Stimulated activated memory B cell treated with anti-CD40 and anti-IgM and Interleukin-4, amounts not matched to agents 10 μg/mL and 1 μg/mL and 100 μg/mL, for 72 hours (primary cell): ENCODE results near the gene DNMT3A.

Source experiments
- ATAC-seq: fragments of 150-1000 bp; cut with Tn5 transposase; 2 replicates; pipeline ENCODE4 v1.10.0; 2021
- H3K27ac Mint-ChIP-seq: one replicate; pipeline ENCODE4 v1.8.0; 2022; ENCODE audit warnings: mild to moderate bottlenecking, mixed read lengths
- H3K27me3 Mint-ChIP-seq: one replicate; pipeline ENCODE4 v1.8.0; 2022; ENCODE audit warnings: mixed read lengths
- H3K36me3 Mint-ChIP-seq: one replicate; pipeline ENCODE4 v1.8.0; 2022; ENCODE audit warnings: mixed read lengths
- H3K4me1 Mint-ChIP-seq: one replicate; pipeline ENCODE4 v1.8.0; 2022; ENCODE audit warnings: mixed read lengths
- H3K4me3 Mint-ChIP-seq: one replicate; pipeline ENCODE4 v1.8.0; 2022; ENCODE audit warnings: mild to moderate bottlenecking, moderate library complexity, mixed read lengths
- H3K9me3 Mint-ChIP-seq: one replicate; pipeline ENCODE4 v1.8.0; 2022; ENCODE audit warnings: mixed read lengths

DNMT3A gene

GRCh38 chr2:25342372-25343186, 854 bp upstream of the DNMT3A start:
- Mint-ChIP-seq H3K4me1 (peaks cover 26% of the 10 kb centered on the region), H3K27me3 (no peaks in the 10 kb centered on the region), H3K27ac (peak overlapping the region; percentile 76), H3K9me3 (no peaks in the 10 kb centered on the region), H3K36me3 (no peaks in the 10 kb centered on the region), H3K4me3 (peak overlapping the region; percentile 84)
- peak; percentile 88 for ATAC-seq

GRCh38 chr2:25341011-25341727, 556 bp downstream of the DNMT3A start:
- ATAC-seq, result peak; percentile 49
- H3K36me3 Mint-ChIP-seq, result no peaks in the 10 kb centered on the region
- H3K27ac Mint-ChIP-seq, result no peak overlapping the region
- H3K9me3 Mint-ChIP-seq, result no peaks in the 10 kb centered on the region
- peaks cover 35% of the 10 kb centered on the region for H3K4me1 Mint-ChIP-seq
- H3K4me3 Mint-ChIP-seq, result no peak overlapping the region
- H3K27me3 Mint-ChIP-seq, result no peaks in the 10 kb centered on the region

GRCh38 chr2:25340181-25340921, 1.4 kb downstream of the DNMT3A start:
- Mint-ChIP-seq H3K36me3 (no peaks in the 10 kb centered on the region), H3K27me3 (no peaks in the 10 kb centered on the region), H3K4me3 (peak overlapping the region; percentile 82), H3K4me1 (peaks cover 42% of the 10 kb centered on the region), H3K27ac (peak overlapping the region; percentile 67), H3K9me3 (no peaks in the 10 kb centered on the region)
- no peak for ATAC-seq

- no peaks in the 10 kb centered on the region for H3K36me3 Mint-ChIP-seq
- peak overlapping the region; percentile 82 for H3K4me3 Mint-ChIP-seq
- ATAC-seq, result no peak
- H3K9me3 Mint-ChIP-seq, result no peaks in the 10 kb centered on the region
- H3K27ac Mint-ChIP-seq, result peak overlapping the region; percentile 67
- H3K4me1 Mint-ChIP-seq, result peaks cover 48% of the 10 kb centered on the region
- no peaks in the 10 kb centered on the region for H3K27me3 Mint-ChIP-seq
Observed at GRCh38 chr2:25339791-25340180, 1.9 kb downstream of the DNMT3A start.

- Mint-ChIP-seq H3K27ac (peak overlapping the region; percentile 67), H3K9me3 (no peaks in the 10 kb centered on the region), H3K36me3 (no peaks in the 10 kb centered on the region), H3K27me3 (no peaks in the 10 kb centered on the region), H3K4me1 (peaks cover 53% of the 10 kb centered on the region), H3K4me3 (peak overlapping the region; percentile 82)
- ATAC-seq, result no peak
Observed at GRCh38 chr2:25339211-25339674, 2.5 kb downstream of the DNMT3A start.

GRCh38 chr2:25338401-25338800, 3.3 kb downstream of the DNMT3A start:
- Mint-ChIP-seq H3K4me1 (peaks cover 59% of the 10 kb centered on the region), H3K36me3 (no peaks in the 10 kb centered on the region), H3K4me3 (no peak overlapping the region), H3K9me3 (no peaks in the 10 kb centered on the region), H3K27ac (no peak overlapping the region), H3K27me3 (no peaks in the 10 kb centered on the region)
- no peak for ATAC-seq

- peaks cover 62% of the 10 kb centered on the region for H3K4me1 Mint-ChIP-seq
- no peak overlapping the region for H3K4me3 Mint-ChIP-seq
- peaks cover 4% of the 10 kb centered on the region for H3K36me3 Mint-ChIP-seq
- no peak overlapping the region for H3K27ac Mint-ChIP-seq
- H3K9me3 Mint-ChIP-seq, result no peaks in the 10 kb centered on the region
- no peaks in the 10 kb centered on the region for H3K27me3 Mint-ChIP-seq
- ATAC-seq, result no peak
Observed at GRCh38 chr2:25337891-25338290, 3.8 kb downstream of the DNMT3A start.

GRCh38 chr2:25337276-25337675, 4.4 kb downstream of the DNMT3A start:
- H3K4me3 Mint-ChIP-seq, result no peak overlapping the region
- no peak for ATAC-seq
- H3K36me3 Mint-ChIP-seq, result peaks cover 9% of the 10 kb centered on the region
- H3K9me3 Mint-ChIP-seq, result no peaks in the 10 kb centered on the region
- H3K4me1 Mint-ChIP-seq, result peaks cover 68% of the 10 kb centered on the region
- H3K27me3 Mint-ChIP-seq, result no peaks in the 10 kb centered on the region
- no peak overlapping the region for H3K27ac Mint-ChIP-seq

- H3K4me3 Mint-ChIP-seq, result no peak overlapping the region
- no peaks in the 10 kb centered on the region for H3K27me3 Mint-ChIP-seq
- peaks cover 77% of the 10 kb centered on the region for H3K4me1 Mint-ChIP-seq
- ATAC-seq, result no peak
- H3K36me3 Mint-ChIP-seq, result peaks cover 16% of the 10 kb centered on the region
- no peaks in the 10 kb centered on the region for H3K9me3 Mint-ChIP-seq
- no peak overlapping the region for H3K27ac Mint-ChIP-seq
Observed at GRCh38 chr2:25336383-25336841, 5.3 kb downstream of the DNMT3A start.

GRCh38 chr2:25335971-25336370, 5.8 kb downstream of the DNMT3A start:
- Mint-ChIP-seq H3K9me3 (no peaks in the 10 kb centered on the region), H3K27me3 (no peaks in the 10 kb centered on the region), H3K36me3 (peaks cover 17% of the 10 kb centered on the region), H3K4me1 (peaks cover 81% of the 10 kb centered on the region), H3K4me3 (no peak overlapping the region), H3K27ac (peak overlapping the region; percentile 38)
- ATAC-seq, result no peak

GRCh38 chr2:25335204-25335603, 6.5 kb downstream of the DNMT3A start:
- Mint-ChIP-seq H3K27me3 (no peaks in the 10 kb centered on the region), H3K9me3 (no peaks in the 10 kb centered on the region), H3K27ac (peak overlapping the region; percentile 38), H3K4me3 (no peak overlapping the region), H3K36me3 (peaks cover 21% of the 10 kb centered on the region), H3K4me1 (peaks cover 87% of the 10 kb centered on the region)
- no peak for ATAC-seq

GRCh38 chr2:25334482-25334881, 7.2 kb downstream of the DNMT3A start:
- peak overlapping the region; percentile 38 for H3K27ac Mint-ChIP-seq
- H3K4me3 Mint-ChIP-seq, result no peak overlapping the region
- H3K36me3 Mint-ChIP-seq, result peaks cover 27% of the 10 kb centered on the region
- H3K27me3 Mint-ChIP-seq, result no peaks in the 10 kb centered on the region
- H3K9me3 Mint-ChIP-seq, result no peaks in the 10 kb centered on the region
- ATAC-seq, result no peak
- peaks cover 84% of the 10 kb centered on the region for H3K4me1 Mint-ChIP-seq

GRCh38 chr2:25333981-25334380, 7.7 kb downstream of the DNMT3A start:
- Mint-ChIP-seq H3K9me3 (no peaks in the 10 kb centered on the region), H3K4me1 (peaks cover 80% of the 10 kb centered on the region), H3K27ac (peak overlapping the region; percentile 38), H3K36me3 (peaks cover 29% of the 10 kb centered on the region), H3K27me3 (no peaks in the 10 kb centered on the region), H3K4me3 (no peak overlapping the region)
- ATAC-seq, result peak; percentile 14

- peak overlapping the region; percentile 31 for H3K27ac Mint-ChIP-seq
- no peaks in the 10 kb centered on the region for H3K27me3 Mint-ChIP-seq
Observed at GRCh38 chr2:25332571-25332970, 9.2 kb downstream of the DNMT3A start.

GRCh38 chr2:25331686-25332365, 9.9 kb downstream of the DNMT3A start:
- ATAC-seq, result no peak
- Mint-ChIP-seq H3K4me3 (no peak overlapping the region), H3K36me3 (peaks cover 46% of the 10 kb centered on the region), H3K4me1 (peaks cover 58% of the 10 kb centered on the region), H3K27ac (no peak overlapping the region), H3K9me3 (peaks cover 6% of the 10 kb centered on the region), H3K27me3 (no peaks in the 10 kb centered on the region)

More at GRCh38 chr2:25332571-25332970, 9.2 kb downstream of the DNMT3A start:
- no peak for ATAC-seq
- Mint-ChIP-seq H3K4me3 (no peak overlapping the region), H3K36me3 (peaks cover 39% of the 10 kb centered on the region), H3K9me3 (peaks cover 4% of the 10 kb centered on the region), H3K4me1 (peaks cover 66% of the 10 kb centered on the region)
